GM12878 (cell line): ENCODE measurements around the gene ITPKB. TPM values are rescaled to one million over a fixed set of nuclear protein-coding genes. Genes with fewer than 3 reads are reported as not detected.

Experiments used
- CREM ChIP-seq: IDR thresholded peaks from 2 replicates; pipeline ENCODE4 v1.6.1; 2014; ENCODE audit warnings: antibody characterized with exemption, low read depth
- DPF2 ChIP-seq: fragments of 450-650 bp; IDR thresholded peaks from 2 replicates; pipeline ENCODE4 v1.6.1; 2017; ENCODE audit warnings: mild to moderate bottlenecking
- GATAD2B ChIP-seq: fragments of 450-650 bp; conservative IDR thresholded peaks from 2 replicates; pipeline ENCODE4 v1.6.1; 2017; ENCODE audit warnings: low read depth, mild to moderate bottlenecking, moderate library complexity
- IKZF1 ChIP-seq: fragments of 450-650 bp; conservative IDR thresholded peaks from 2 replicates; pipeline ENCODE4 v1.6.1; 2017; ENCODE audit warnings: antibody characterized with exemption, mild to moderate bottlenecking
- IKZF2 ChIP-seq, 2 experiments: fragments of 450-650 bp; IDR thresholded peaks; 2 replicates each; pipeline ENCODE4 v1.6.1; 2017; ENCODE audit warnings: mild to moderate bottlenecking in 2 of 2, moderate library complexity in 2 of 2
- MEF2B ChIP-seq: fragments of 450-650 bp; IDR thresholded peaks from 2 replicates; pipeline ENCODE4 v1.6.1; 2018; ENCODE audit warnings: mild to moderate bottlenecking, moderate library complexity; ENCODE audit not compliant: partially characterized antibody, poor library complexity, severe bottlenecking
- MYB ChIP-seq: fragments of 150-350 bp; IDR thresholded peaks from 2 replicates; pipeline ENCODE4 v1.6.1; 2014; ENCODE audit warnings: mild to moderate bottlenecking, low read depth, low read length, borderline replicate concordance
- NR2F1 ChIP-seq: fragments of 450-650 bp; conservative IDR thresholded peaks from 2 replicates; pipeline ENCODE4 v1.6.1; 2017; ENCODE audit warnings: mild to moderate bottlenecking
- RUNX3 ChIP-seq: IDR thresholded peaks from 2 replicates; pipeline ENCODE4 v1.6.1; 2012; ENCODE audit warnings: low read length, inconsistent platforms
- SP1 ChIP-seq: IDR thresholded peaks from one replicate; pipeline ENCODE4 v1.6.1; 2011; ENCODE audit warnings: low read depth, low read length
- TCF12 ChIP-seq: IDR thresholded peaks from 2 replicates; pipeline ENCODE4 v1.6.1; 2011; ENCODE audit warnings: low read depth, mild to moderate bottlenecking, low read length
- TCF3 ChIP-seq: IDR thresholded peaks from 2 replicates; pipeline ENCODE4 v1.6.1; 2012; ENCODE audit warnings: low read depth, mild to moderate bottlenecking, low read length, borderline replicate concordance; ENCODE audit not compliant: insufficient read depth
- ZNF384 ChIP-seq: IDR thresholded peaks from 2 replicates; pipeline ENCODE4 v1.6.1; 2012; ENCODE audit warnings: low read depth, mild to moderate bottlenecking, low read length, improper control_type of control experiment, borderline replicate concordance
- polyA plus RNA-seq, 11 experiments: library from polyadenylated mRNA; depleted of rRNA in 4 of 11; unstranded in 6 of 11; stranded (reverse) in 5 of 11; fragments of >200 nt; fragmentation: Nextera tagmentation in 4 of 11; fragmentation: Illumina TruSeq in 1 of 11; extraction: Ambion mirVana in 4 of 11; extraction: Trizol in 1 of 11; gene quantifications; 1 replicate in 1 of 11; 2 replicates in 10 of 11; pipeline versions ENCODE4 v1.2.1 to v1.2.3, GENCODE V29; 2011 to 2016; ENCODE audit warnings: inconsistent platforms in 2 of 11, missing spikeins in 2 of 11, low read depth in 1 of 11
- total RNA-seq, 4 experiments: library from RNA; depleted of rRNA in 3 of 4; stranded (reverse); fragments of >200 nt in 3 of 4; fragmentation: Illumina TruSeq in 1 of 4; extraction: Trizol in 1 of 4; gene quantifications; 2 replicates each; pipeline versions ENCODE4 v1.2.1 to v1.2.3, GENCODE V29; 2013 to 2021
- TF ChIP-seq, protein P1 (sequence below): fragments of 450-650 bp; IDR thresholded peaks from 2 replicates; pipeline ENCODE4 v1.6.1; 2016; ENCODE audit warnings: mild to moderate bottlenecking
- TF ChIP-seq, protein P2 (sequence below): fragments of 450-650 bp; IDR thresholded peaks from 2 replicates; pipeline ENCODE4 v1.6.1; 2017; ENCODE audit warnings: mild to moderate bottlenecking, moderate library complexity
- TF ChIP-seq, protein P3 (sequence below): fragments of 450-650 bp; IDR thresholded peaks from 2 replicates; pipeline ENCODE4 v1.6.1; 2017; ENCODE audit warnings: borderline replicate concordance

ITPKB gene
- total and polyA plus RNA-seq, 10 of the 15 experiments (the other 5 are each of a cell fraction or from before 2014, with no cell fraction given) = 1.3 to 38.7 (median 12.9) TPM

DNA sequence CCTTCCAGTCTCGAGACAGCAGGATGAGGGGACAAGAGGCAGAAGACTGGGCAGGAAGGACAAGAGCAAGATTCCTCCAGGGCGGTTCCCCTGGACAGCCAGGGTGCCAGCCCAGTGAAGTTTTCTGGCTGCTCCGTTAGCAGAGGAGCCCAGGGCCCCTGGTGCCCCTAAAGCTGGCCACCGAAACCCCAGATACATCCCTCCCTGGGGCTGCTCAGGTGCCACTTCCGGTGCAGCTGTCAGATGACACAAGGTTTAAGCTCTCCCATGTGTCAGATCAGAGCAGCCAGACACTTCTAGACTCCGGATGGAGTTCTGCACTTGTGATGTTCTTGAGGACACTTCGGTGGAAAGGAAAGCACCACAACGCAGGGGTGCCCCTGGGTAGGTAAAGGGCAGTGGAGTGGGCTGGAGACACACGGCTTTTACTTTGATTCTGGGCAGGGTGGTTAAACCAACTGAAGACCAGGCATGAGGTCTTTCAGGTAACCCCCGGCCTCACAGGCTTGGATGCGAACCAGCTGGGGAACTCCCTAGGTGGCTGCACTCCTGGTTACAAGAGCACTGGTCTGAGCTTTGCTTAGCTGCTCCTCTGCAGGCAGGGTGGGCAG, 85.7 kb downstream of the ITPKB start (continued):
- TF ChIP-seq, protein P1, sequence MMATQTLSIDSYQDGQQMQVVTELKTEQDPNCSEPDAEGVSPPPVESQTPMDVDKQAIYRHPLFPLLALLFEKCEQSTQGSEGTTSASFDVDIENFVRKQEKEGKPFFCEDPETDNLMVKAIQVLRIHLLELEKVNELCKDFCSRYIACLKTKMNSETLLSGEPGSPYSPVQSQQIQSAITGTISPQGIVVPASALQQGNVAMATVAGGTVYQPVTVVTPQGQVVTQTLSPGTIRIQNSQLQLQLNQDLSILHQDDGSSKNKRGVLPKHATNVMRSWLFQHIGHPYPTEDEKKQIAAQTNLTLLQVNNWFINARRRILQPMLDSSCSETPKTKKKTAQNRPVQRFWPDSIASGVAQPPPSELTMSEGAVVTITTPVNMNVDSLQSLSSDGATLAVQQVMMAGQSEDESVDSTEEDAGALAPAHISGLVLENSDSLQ = peak; percentile 68
- TF ChIP-seq CREM (peak; percentile 17; the same call in 1 of the 2 replicates), RUNX3 (peak; percentile 58), DPF2 (0 out of 2 replicates have a peak, but pooled peaks have one; percentile 13), TCF3 (peak; percentile 81), NR2F1 (0 out of 2 replicates have a peak, but pooled peaks have one; percentile 16), MEF2B (peak; percentile 45), ZNF384 (no peak), MYB (no peak), GATAD2B (0 out of 2 replicates have a peak, but pooled peaks have one; percentile 43), IKZF1 (peak; percentile 31; the same call in 1 of the 2 replicates), IKZF2 (IDR thresholded peaks at IDR 0.05) (0 out of 4 replicates have a peak, but pooled peaks of 1 of the 2 experiments have one; percentile 10), TCF12 (peak; percentile 73), SP1 (peak; percentile 18)
- TF ChIP-seq, protein P2, sequence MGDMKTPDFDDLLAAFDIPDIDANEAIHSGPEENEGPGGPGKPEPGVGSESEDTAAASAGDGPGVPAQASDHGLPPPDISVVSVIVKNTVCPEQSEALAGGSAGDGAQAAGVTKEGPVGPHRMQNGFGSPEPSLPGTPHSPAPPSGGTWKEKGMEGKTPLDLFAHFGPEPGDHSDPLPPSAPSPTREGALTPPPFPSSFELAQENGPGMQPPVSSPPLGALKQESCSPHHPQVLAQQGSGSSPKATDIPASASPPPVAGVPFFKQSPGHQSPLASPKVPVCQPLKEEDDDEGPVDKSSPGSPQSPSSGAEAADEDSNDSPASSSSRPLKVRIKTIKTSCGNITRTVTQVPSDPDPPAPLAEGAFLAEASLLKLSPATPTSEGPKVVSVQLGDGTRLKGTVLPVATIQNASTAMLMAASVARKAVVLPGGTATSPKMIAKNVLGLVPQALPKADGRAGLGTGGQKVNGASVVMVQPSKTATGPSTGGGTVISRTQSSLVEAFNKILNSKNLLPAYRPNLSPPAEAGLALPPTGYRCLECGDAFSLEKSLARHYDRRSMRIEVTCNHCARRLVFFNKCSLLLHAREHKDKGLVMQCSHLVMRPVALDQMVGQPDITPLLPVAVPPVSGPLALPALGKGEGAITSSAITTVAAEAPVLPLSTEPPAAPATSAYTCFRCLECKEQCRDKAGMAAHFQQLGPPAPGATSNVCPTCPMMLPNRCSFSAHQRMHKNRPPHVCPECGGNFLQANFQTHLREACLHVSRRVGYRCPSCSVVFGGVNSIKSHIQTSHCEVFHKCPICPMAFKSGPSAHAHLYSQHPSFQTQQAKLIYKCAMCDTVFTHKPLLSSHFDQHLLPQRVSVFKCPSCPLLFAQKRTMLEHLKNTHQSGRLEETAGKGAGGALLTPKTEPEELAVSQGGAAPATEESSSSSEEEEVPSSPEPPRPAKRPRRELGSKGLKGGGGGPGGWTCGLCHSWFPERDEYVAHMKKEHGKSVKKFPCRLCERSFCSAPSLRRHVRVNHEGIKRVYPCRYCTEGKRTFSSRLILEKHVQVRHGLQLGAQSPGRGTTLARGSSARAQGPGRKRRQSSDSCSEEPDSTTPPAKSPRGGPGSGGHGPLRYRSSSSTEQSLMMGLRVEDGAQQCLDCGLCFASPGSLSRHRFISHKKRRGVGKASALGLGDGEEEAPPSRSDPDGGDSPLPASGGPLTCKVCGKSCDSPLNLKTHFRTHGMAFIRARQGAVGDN = peak; percentile 28; the same call in 1 of the 2 replicates
- TF ChIP-seq, protein P3, sequence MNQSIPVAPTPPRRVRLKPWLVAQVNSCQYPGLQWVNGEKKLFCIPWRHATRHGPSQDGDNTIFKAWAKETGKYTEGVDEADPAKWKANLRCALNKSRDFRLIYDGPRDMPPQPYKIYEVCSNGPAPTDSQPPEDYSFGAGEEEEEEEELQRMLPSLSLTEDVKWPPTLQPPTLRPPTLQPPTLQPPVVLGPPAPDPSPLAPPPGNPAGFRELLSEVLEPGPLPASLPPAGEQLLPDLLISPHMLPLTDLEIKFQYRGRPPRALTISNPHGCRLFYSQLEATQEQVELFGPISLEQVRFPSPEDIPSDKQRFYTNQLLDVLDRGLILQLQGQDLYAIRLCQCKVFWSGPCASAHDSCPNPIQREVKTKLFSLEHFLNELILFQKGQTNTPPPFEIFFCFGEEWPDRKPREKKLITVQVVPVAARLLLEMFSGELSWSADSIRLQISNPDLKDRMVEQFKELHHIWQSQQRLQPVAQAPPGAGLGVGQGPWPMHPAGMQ = no peak
